ENCODE results near the gene SYTL3.

- TF ChIP-seq GABPB1 (CRISPR knock-in tag; IDR thresholded peaks at IDR 0.05) = no peak
- no peak for TF ChIP-seq CTCF (IDR thresholded peaks at IDR 0.05)
- no peak for TF ChIP-seq FOXJ3 (CRISPR knock-in tag; IDR thresholded peaks at IDR 0.05; ENCODE audit: borderline replicate concordance)
- TF ChIP-seq PREB (CRISPR knock-in tag; IDR thresholded peaks at IDR 0.05; ENCODE audit: borderline replicate concordance) = no peak
- TF ChIP-seq NFYB (CRISPR knock-in tag; conservative IDR thresholded peaks at IDR 0.05; ENCODE audit: low read depth) = no peak
- no peak for TF ChIP-seq JUN (CRISPR knock-in tag; IDR thresholded peaks at IDR 0.05)
- no peak for TF ChIP-seq CREB1 (CRISPR knock-in tag; IDR thresholded peaks at IDR 0.05)
- no peak for TF ChIP-seq ESRRA (CRISPR knock-in tag; IDR thresholded peaks at IDR 0.05; ENCODE audit: borderline replicate concordance)
- TF ChIP-seq ATF1 (CRISPR knock-in tag; IDR thresholded peaks at IDR 0.05) = no peak
- no peak for TF ChIP-seq ELF4 (CRISPR knock-in tag; IDR thresholded peaks at IDR 0.05; ENCODE audit: low read depth)
- no peak for TF ChIP-seq ZBTB43 (CRISPR knock-in tag; IDR thresholded peaks at IDR 0.05)
Observed at GRCh38 chr6:158603261-158604047, 46.4 kb upstream of the SYTL3 start.

Data from WTC11 (cell line).